ENCODE data around the gene MPP3. TPM values are rescaled to one million over a fixed set of nuclear protein-coding genes. Genes with fewer than 3 reads are reported as not detected.

Gene MPP3
- total RNA-seq, 4 donors from 2014 or later, result 5.1 to 10.8 (median 7.8) TPM

DNA sequence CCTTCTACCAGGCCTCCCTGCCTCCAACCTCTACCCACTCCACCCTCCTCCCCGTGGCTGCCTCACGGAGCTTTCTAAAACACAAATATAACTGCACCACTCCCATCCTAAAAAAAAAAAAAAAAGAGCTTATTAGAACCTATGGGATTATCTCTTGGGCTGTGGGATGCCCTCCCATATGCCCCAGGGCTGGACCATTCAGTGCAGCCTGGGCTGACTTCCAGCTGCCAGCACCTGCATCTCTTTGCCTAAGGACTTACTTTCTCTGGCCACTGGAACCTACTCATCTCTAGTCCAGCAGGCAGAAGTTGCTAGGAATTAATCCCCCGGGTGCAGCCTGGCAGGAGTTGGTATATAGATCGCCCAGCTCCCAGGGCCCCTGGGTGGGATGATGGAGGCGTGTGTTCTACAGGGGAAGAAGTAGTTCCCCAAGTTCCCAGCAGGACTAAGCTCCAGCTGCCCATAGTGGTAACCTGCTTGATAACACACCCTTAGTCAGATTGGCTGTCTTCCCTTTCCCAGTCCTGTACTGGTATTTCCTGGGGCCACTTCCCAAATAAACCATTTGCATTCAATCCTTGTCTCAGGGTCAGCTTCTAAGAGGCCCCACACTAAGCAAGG, 10.3 kb downstream of the MPP3 start:
- WGBS, 2 donors (ENCODE audit: low coverage in 1 of 2), result 75 to 90% methylated on average over 1 to 4 of the region's 5 CpGs

DNA sequence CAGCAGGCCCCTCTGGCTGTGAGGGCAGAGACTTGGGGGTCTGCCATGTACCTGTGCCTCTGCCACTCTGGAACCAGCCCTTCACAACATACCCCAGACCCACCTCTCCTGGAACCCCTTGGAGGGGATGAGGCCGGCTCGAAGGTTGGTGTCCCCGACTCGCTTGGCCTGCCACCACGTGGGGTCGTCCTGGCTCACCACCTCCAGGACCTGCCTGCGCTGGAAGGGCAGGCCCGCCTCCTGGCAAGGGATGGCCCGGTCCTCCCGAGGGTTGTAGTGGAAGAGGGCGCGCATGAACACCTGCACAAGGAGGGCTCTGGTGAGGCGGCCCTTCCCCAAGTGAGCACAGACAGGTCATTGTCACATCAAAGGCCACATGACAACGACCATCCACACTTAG, 12.2 kb downstream of the MPP3 start:
- 57 to 85% methylated on average over 1 to 2 of the region's 14 CpGs for WGBS, 2 donors (ENCODE audit: low coverage in 1 of 2)
- no peaks in the 10 kb centered on the region for H3K27me3 ChIP-seq
- H3K4me1 ChIP-seq, result peaks cover 0 to 16% (median 3%) of the 10 kb centered on the region in 3 donors
- H3K4me3 ChIP-seq, result no peak overlapping the region
- no peak overlapping the region for H3K27ac ChIP-seq
- ATAC-seq, result no peak
- peaks cover 0 to 72% of the 10 kb centered on the region in 2 donors for H3K36me3 ChIP-seq
- no peaks in the 10 kb centered on the region for H3K9me3 ChIP-seq
- TF ChIP-seq POLR2A (IDR thresholded peaks at IDR 0.05) (no peak), POLR2AphosphoS5 (IDR thresholded peaks at IDR 0.05) (no peak), EP300 (IDR thresholded peaks at IDR 0.05) (no peak)
- TF ChIP-seq, protein P1, sequence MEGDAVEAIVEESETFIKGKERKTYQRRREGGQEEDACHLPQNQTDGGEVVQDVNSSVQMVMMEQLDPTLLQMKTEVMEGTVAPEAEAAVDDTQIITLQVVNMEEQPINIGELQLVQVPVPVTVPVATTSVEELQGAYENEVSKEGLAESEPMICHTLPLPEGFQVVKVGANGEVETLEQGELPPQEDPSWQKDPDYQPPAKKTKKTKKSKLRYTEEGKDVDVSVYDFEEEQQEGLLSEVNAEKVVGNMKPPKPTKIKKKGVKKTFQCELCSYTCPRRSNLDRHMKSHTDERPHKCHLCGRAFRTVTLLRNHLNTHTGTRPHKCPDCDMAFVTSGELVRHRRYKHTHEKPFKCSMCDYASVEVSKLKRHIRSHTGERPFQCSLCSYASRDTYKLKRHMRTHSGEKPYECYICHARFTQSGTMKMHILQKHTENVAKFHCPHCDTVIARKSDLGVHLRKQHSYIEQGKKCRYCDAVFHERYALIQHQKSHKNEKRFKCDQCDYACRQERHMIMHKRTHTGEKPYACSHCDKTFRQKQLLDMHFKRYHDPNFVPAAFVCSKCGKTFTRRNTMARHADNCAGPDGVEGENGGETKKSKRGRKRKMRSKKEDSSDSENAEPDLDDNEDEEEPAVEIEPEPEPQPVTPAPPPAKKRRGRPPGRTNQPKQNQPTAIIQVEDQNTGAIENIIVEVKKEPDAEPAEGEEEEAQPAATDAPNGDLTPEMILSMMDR (IDR thresholded peaks at IDR 0.05), result no peak

More for the DNA sequence above, 10.3 kb downstream of the MPP3 start:
- ATAC-seq, result no peak
- H3K36me3 ChIP-seq, result peaks cover 0 to 69% of the 10 kb centered on the region in 2 donors
- peaks cover 0 to 16% (median 3%) of the 10 kb centered on the region in 3 donors for H3K4me1 ChIP-seq
- H3K27me3 ChIP-seq, result no peaks in the 10 kb centered on the region
- H3K27ac ChIP-seq, result peak overlapping the region in 2 of 4 donors; percentile 9 to 27
- TF ChIP-seq EP300 (IDR thresholded peaks at IDR 0.05), result no peak
- TF ChIP-seq, protein P1 (IDR thresholded peaks at IDR 0.05), result no peak
- no peak for TF ChIP-seq POLR2A (IDR thresholded peaks at IDR 0.05)
- no peak for TF ChIP-seq POLR2AphosphoS5 (IDR thresholded peaks at IDR 0.05)
- H3K9me3 ChIP-seq, result no peaks in the 10 kb centered on the region
- H3K4me3 ChIP-seq, result no peak overlapping the region

DNA sequence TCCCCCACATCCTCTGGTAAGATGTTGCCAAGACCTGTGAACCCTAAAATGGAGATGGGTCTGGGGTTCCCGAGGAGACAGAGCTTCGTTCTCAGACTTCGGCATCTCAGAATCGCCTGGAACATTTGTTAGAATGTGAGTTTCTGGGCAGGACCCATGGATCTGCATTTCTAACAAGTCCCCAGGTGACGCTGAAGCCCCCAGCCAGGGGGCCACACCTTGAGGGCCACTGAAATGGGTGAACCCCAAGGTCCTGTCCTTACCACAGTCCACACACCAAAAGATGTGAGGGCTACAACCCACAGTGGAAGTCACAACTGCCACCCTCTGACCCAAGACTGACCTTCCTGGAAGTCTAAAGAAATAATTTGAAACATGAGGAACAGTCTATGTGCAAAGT, 14.0 kb downstream of the MPP3 start:
- Histone ChIP-seq H3K36me3 (peaks cover 0 to 71% of the 10 kb centered on the region in 2 donors), H3K27me3 (no peaks in the 10 kb centered on the region), H3K9me3 (no peaks in the 10 kb centered on the region), H3K4me1 (peaks cover 0 to 12% (median 3%) of the 10 kb centered on the region in 3 donors), H3K27ac (no peak overlapping the region), H3K4me3 (no peak overlapping the region)
- no peak for ATAC-seq
- 96 to 100% methylated on average over 4 of the region's 5 CpGs for WGBS, 2 donors (ENCODE audit: low coverage in 1 of 2)
- TF ChIP-seq EP300 (IDR thresholded peaks at IDR 0.05), result no peak
- no peak for TF ChIP-seq POLR2AphosphoS5 (IDR thresholded peaks at IDR 0.05)
- TF ChIP-seq, protein P1 (IDR thresholded peaks at IDR 0.05), result no peak
- TF ChIP-seq POLR2A (IDR thresholded peaks at IDR 0.05), result no peak

DNA sequence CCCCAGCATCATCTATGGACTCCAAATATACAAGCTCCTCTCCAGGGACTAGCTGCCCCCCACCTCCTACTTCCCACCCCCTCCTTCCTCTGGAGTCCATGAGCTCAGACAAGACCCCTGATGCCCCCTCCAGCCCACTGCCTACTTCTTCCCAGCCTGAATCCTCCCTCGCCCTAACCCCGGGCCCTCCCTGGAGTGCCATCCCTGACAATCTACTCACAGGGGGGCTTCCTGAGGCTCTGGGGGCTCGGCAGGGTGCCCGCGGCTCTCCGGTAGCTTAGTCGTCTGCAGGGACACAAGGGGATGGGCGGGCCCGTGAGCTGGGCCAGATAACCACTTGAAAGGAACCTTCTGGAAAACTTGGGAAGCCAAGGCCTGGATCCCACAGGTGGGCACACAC, 15.1 kb downstream of the MPP3 start:
- H3K27me3 ChIP-seq, result no peaks in the 10 kb centered on the region
- no peak for TF ChIP-seq EP300 (IDR thresholded peaks at IDR 0.05)
- no peak for TF ChIP-seq POLR2AphosphoS5 (IDR thresholded peaks at IDR 0.05)
- no peak for TF ChIP-seq POLR2A (IDR thresholded peaks at IDR 0.05)
- TF ChIP-seq, protein P1 (IDR thresholded peaks at IDR 0.05), result no peak
- peaks cover 0 to under 1% (median 0%) of the 10 kb centered on the region in 3 donors for H3K4me1 ChIP-seq
- no peak overlapping the region for H3K27ac ChIP-seq
- peaks cover 0 to 77% of the 10 kb centered on the region in 2 donors for H3K36me3 ChIP-seq
- H3K9me3 ChIP-seq, result no peaks in the 10 kb centered on the region
- ATAC-seq, result no peak
- WGBS, 2 donors (ENCODE audit: low coverage in 1 of 2), result 93% methylated on average over 2 of the region's 9 CpGs; no CpG with 5 or more reads in 1 of the 2 donors
- no peak overlapping the region for H3K4me3 ChIP-seq
